Left ventricle myocardium inferior (tissue), 1 donor: Measurements from ENCODE around the gene CAMK2D. TPM values are rescaled to one million over a fixed set of nuclear protein-coding genes. Genes with fewer than 3 reads are reported as not detected.
A peak's percentile ranks its signal among the peaks of the same experiment; 100 is the strongest.
"Not testable (repeated sequence)": the region's sequence is repeated elsewhere in the genome, so short reads cannot be mapped to it uniquely, and the experiment has no call there.

ENCODE experiments used
- DNase-seq: peaks from one replicate; pipeline ENCODE4 v3.0.0-alpha.2; 2020
- H3K27ac ChIP-seq: fragments of 200-600 bp; replicated peaks from 2 replicates; pipeline ENCODE4 v1.8.0; 2021
- H3K27me3 ChIP-seq: fragments of 200-600 bp; 2 replicates; pipeline ENCODE4 v1.8.0; 2021; ENCODE audit warnings: low read depth
- H3K36me3 ChIP-seq: fragments of 200-600 bp; 2 replicates; pipeline ENCODE4 v1.8.0; 2021
- H3K4me1 ChIP-seq: fragments of 200-600 bp; 2 replicates; pipeline ENCODE4 v1.8.0; 2021
- H3K4me3 ChIP-seq: fragments of 200-600 bp; 2 replicates; pipeline ENCODE4 v1.8.0; 2021; ENCODE audit warnings: mild to moderate bottlenecking, moderate library complexity
- H3K9me3 ChIP-seq: fragments of 200-600 bp; replicated peaks from 2 replicates; pipeline ENCODE4 v1.8.0; 2021
- intact Hi-C: fragments of 100-400 bp; cut with micrococcal nuclease; formaldehyde crosslinking; loops from one replicate; pipeline ENCODE4 v1.11.0; 2022
- long read RNA-seq: library from polyadenylated mRNA; unstranded; transcript quantifications from one replicate; pipeline ENCODE4 v2.0.0, GENCODE V29; 2021
- total RNA-seq: library from RNA; stranded (reverse); fragmentation: NEBNext Ultra II Directional; extraction: Animal tissue kit (Norgen Biotek cat#: 25700); gene quantifications from one replicate; pipeline ENCODE4 v1.2.1, GENCODE V29; 2021
- TF ChIP-seq, protein P1 (sequence below): fragments of 200-600 bp; IDR thresholded peaks from 2 replicates; pipeline ENCODE4 v1.8.0; 2021; ENCODE audit warnings: antibody characterized with exemption, mild to moderate bottlenecking, borderline replicate concordance
- donor health status: DM: no; HTN: yes; CAD: no; lungs with severe emphysema.

The CAMK2D gene
- 223 TPM for total RNA-seq
- long read RNA-seq, full-length matches to known transcripts, result 43 of 589 reads
- long read RNA-seq, partial matches to known transcripts, result 26 of 589 reads
- long read RNA-seq, other reads (novel, unspliced or antisense), result 520 of 589 reads

GRCh38 chr4:113761620-113762185 is at the start of gene CAMK2D:
TSS of gene CAMK2D (minus strand) at chr4:113761738. CDS start at chr4:113761068, 670 bp downstream.
- intact Hi-C loops, result loop anchor here (5.0 to 10.0 kb wide), 2 partner anchors 214 to 367 kb away; no protein-coding TSS in a partner anchor
- Histone ChIP-seq H3K27me3 (no peaks in the 10 kb centered on the region), H3K27ac (peak within 1 kb of the TSS; percentile 99), H3K9me3 (no peaks in the 10 kb centered on the region), H3K4me1 (peaks cover 62% of the 10 kb centered on the region), H3K36me3 (peaks cover 6% of the 10 kb centered on the region), H3K4me3 (peak within 1 kb of the TSS; percentile 92)
- DNase-seq, result peak; percentile 89
- TF ChIP-seq, protein P1, sequence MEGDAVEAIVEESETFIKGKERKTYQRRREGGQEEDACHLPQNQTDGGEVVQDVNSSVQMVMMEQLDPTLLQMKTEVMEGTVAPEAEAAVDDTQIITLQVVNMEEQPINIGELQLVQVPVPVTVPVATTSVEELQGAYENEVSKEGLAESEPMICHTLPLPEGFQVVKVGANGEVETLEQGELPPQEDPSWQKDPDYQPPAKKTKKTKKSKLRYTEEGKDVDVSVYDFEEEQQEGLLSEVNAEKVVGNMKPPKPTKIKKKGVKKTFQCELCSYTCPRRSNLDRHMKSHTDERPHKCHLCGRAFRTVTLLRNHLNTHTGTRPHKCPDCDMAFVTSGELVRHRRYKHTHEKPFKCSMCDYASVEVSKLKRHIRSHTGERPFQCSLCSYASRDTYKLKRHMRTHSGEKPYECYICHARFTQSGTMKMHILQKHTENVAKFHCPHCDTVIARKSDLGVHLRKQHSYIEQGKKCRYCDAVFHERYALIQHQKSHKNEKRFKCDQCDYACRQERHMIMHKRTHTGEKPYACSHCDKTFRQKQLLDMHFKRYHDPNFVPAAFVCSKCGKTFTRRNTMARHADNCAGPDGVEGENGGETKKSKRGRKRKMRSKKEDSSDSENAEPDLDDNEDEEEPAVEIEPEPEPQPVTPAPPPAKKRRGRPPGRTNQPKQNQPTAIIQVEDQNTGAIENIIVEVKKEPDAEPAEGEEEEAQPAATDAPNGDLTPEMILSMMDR, result peak; percentile 64

DNA sequence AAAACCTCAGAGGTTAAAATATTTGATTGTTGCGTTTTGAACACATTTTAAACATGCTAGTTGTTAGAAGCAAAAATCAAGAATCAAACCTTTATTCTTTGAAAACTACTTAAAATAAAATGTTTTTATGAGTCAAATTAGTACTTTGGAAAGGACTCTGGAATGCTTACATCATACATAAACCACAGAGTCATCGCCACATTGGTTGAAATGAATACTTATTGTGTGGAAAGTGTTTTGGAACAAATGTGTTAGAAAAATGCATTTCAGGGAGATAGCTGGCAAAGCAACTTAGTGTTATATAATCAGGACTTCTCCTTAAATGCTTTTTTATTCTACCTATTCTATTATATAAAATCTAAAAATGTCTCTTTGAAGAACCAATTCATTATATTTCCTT is 49.4 kb upstream of the CAMK2D start:
- Histone ChIP-seq H3K27me3 (no peaks in the 10 kb centered on the region), H3K36me3 (no peaks in the 10 kb centered on the region), H3K9me3 (no peaks in the 10 kb centered on the region), H3K27ac (no peak overlapping the region), H3K4me3 (no peak overlapping the region), H3K4me1 (no peaks in the 10 kb centered on the region)
- no peak for DNase-seq
- TF ChIP-seq, protein P1, result no peak
- intact Hi-C loops, result no loop called here

DNA sequence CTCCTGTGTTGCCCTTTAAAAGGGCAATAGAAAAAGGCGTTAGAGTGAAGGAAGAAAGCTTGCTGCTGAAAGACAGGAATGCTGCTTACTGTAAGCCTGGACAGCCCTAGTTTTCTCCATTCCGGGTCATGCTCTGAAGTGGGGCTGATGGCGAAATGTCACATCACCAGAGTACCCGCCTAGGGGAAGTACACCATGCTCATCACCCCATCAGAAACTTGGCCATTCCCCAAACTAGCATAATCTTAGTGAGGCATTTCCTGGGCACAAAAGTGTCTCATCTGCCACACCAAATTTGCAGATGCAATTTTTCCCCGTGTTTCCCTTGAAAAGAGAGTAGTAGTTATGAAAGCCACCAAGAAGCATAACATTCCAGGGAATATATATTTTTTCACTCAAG is 47.8 kb upstream of the CAMK2D start:
- no peak overlapping the region for H3K27ac ChIP-seq
- H3K4me1 ChIP-seq, result no peaks in the 10 kb centered on the region
- TF ChIP-seq, protein P1, result no peak
- no peaks in the 10 kb centered on the region for H3K9me3 ChIP-seq
- no peak overlapping the region for H3K4me3 ChIP-seq
- intact Hi-C loops, result no loop called here
- no peak for DNase-seq
- no peaks in the 10 kb centered on the region for H3K36me3 ChIP-seq
- no peaks in the 10 kb centered on the region for H3K27me3 ChIP-seq

DNA sequence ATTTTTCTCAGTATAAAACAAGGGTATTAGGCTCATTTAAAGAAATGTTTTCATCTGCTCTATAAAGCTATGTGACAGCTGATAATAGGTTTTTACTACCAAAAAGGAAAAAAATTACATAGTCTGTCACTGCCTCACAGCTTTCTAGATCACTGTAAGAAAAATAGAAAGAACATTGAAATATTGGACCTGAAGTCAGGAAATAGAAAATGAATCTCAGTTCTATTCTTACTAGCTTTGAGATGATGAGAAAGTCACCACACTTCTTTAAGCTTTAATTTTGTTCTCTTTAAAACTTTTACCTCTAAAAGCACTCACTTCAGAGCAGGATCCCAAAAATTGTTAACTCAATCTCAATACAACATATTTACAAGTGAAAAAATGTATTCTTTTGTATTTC is 45.3 kb upstream of the CAMK2D start:
- Histone ChIP-seq H3K27me3 (no peaks in the 10 kb centered on the region), H3K4me1 (no peaks in the 10 kb centered on the region), H3K36me3 (no peaks in the 10 kb centered on the region), H3K9me3 (peaks cover 7% of the 10 kb centered on the region), H3K4me3 (no peak overlapping the region), H3K27ac (no peak overlapping the region)
- DNase-seq, result no peak
- intact Hi-C loops, result no loop called here
- TF ChIP-seq, protein P1, result no peak

DNA sequence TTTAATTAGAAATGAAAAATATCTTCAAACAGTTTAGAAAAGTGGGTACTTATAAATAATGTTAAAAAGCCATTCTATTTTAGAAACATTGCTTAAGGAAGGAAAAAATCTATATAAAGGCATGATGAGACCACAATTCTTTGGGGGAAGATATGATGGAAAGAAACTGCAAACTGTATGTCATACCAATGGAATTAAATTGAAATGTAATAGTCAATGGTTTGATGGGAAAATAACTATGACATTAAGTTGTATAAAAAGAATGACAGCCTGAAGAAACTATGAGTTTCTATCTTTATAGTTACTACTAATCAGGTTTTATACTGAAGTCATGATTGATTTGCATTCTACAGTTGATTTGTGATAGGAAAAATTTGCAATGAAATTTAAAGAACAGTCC is 40.3 kb upstream of the CAMK2D start:
- intact Hi-C loops, result no loop called here
- Histone ChIP-seq H3K27me3 (no peaks in the 10 kb centered on the region), H3K36me3 (no peaks in the 10 kb centered on the region), H3K4me3 (no peak overlapping the region), H3K4me1 (no peaks in the 10 kb centered on the region), H3K9me3 (peaks cover 15% of the 10 kb centered on the region), H3K27ac (no peak overlapping the region)
- no peak for DNase-seq
- TF ChIP-seq, protein P1, result no peak

DNA sequence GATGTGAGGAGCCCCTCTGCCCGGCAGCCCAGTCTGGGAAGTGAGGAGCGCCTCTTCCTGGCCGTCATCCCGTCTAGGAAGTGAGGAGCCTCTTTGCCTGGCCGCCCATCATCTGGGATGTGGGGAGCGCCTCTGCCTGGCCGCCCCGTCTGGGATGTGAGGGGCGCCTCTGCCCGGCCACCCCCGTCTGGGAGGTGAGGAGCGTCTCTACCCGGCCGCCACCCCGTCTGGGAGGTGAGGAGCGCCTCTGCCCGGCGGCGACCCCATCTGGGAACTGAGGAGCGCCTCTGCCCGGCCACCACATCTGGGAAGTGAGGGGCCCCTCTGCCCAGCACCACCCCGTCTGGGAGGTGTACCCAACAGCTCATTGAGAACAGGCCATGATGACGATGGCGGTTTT is 34.8 kb upstream of the CAMK2D start:
- intact Hi-C loops, H3K27ac ChIP-seq, DNase-seq, H3K4me3 ChIP-seq, H3K27me3 ChIP-seq, H3K36me3 ChIP-seq, H3K4me1 ChIP-seq: not testable (repeated sequence)
- peaks cover 26% of the 10 kb centered on the region for H3K9me3 ChIP-seq
